A673 (cell line): ENCODE results near the gene RAE1. TPM values are rescaled to one million over a fixed set of nuclear protein-coding genes. Genes with fewer than 3 reads are reported as not detected.

Experiments used
- BruUV-seq: library from RNA; stranded (reverse); fragments of 400-500 nt; replicated peaks from 2 replicates; lab custom pipeline; 2021; lab: Mats Ljungman, UMichigan
- CTCF ChIA-PET: fragments of 300-600 bp; sonication (Branson Sonifier 250); formaldehyde crosslinking; loops from one replicate; lab custom pipeline; 2022; ENCODE audit warnings: antibody characterized with exemption; lab: Charles Lee
- POLR2A ChIA-PET: fragments of 300-600 bp; sonication (Branson Sonifier 250); formaldehyde crosslinking; loops from one replicate; lab custom pipeline; 2022; ENCODE audit warnings: antibody characterized with exemption; ENCODE audit not compliant: low non-redundant PET; lab: Charles Lee
- DNase-seq: peaks from one replicate; pipeline ENCODE4 v3.0.0-alpha.2; 2015; ENCODE audit warnings: low spot score
- H3K27ac ChIP-seq: fragments of 200-600 bp; sonication (generic); 2 replicates; pipeline ENCODE4 v1.5.1; 2016; ENCODE audit warnings: mixed run types, low read depth, mild to moderate bottlenecking, mixed read lengths, antibody characterized with exemption, low read length; ENCODE audit not compliant: poor library complexity, severe bottlenecking
- H3K27me3 ChIP-seq: fragments of 200-600 bp; sonication (generic); replicated peaks from 2 replicates; pipeline ENCODE4 v1.6.1; 2017; ENCODE audit warnings: mixed run types, low read depth, mild to moderate bottlenecking, mixed read lengths, antibody characterized with exemption, low read length; ENCODE audit not compliant: insufficient read depth, poor library complexity
- H3K36me3 ChIP-seq: fragments of 200-600 bp; sonication (generic); 2 replicates; pipeline ENCODE4 v1.6.1; 2016; ENCODE audit warnings: mixed run types, mild to moderate bottlenecking, mixed read lengths, antibody characterized with exemption, low read length; ENCODE audit not compliant: insufficient read depth, poor library complexity, severe bottlenecking
- H3K4me1 ChIP-seq: fragments of 200-600 bp; sonication (generic); 2 replicates; pipeline ENCODE4 v1.6.1; 2017; ENCODE audit warnings: mixed run types, mild to moderate bottlenecking, mixed read lengths, antibody characterized with exemption, low read length; ENCODE audit not compliant: insufficient read depth, poor library complexity, severe bottlenecking
- H3K4me3 ChIP-seq: fragments of 200-600 bp; sonication (generic); 2 replicates; pipeline ENCODE4 v1.5.1; 2016; ENCODE audit warnings: low read depth, mixed run types, mild to moderate bottlenecking, mixed read lengths, low read length; ENCODE audit not compliant: poor library complexity, severe bottlenecking
- H3K9me3 ChIP-seq: fragments of 200-600 bp; sonication (generic); 2 replicates; pipeline ENCODE4 v1.6.1; 2016; ENCODE audit warnings: mixed run types, low read depth, mild to moderate bottlenecking, mixed read lengths, antibody characterized with exemption, low read length; ENCODE audit not compliant: poor library complexity, severe bottlenecking
- EZH2 ChIP-seq: fragments of 200-600 bp; sonication (generic); IDR thresholded peaks from 2 replicates; pipeline ENCODE4 v1.6.1; 2017; ENCODE audit warnings: borderline replicate concordance, low read depth, mild to moderate bottlenecking, mixed read lengths, antibody characterized with exemption, low read length; ENCODE audit not compliant: poor library complexity, severe bottlenecking
- intact Hi-C: fragments of 100-400 bp; cut with micrococcal nuclease; formaldehyde crosslinking; loops from one replicate; pipeline ENCODE4 v1.10.0; 2022; ENCODE audit not compliant: unreplicated experiment
- total RNA-seq: library from RNA; stranded (reverse); gene quantifications from 2 replicates; pipeline ENCODE4 v1.2.3, GENCODE V29; 2021
- TF ChIP-seq, protein P1 (sequence below): fragments of 300-800, 200-600 bp; sonication (generic); conservative IDR thresholded peaks from 2 replicates; pipeline ENCODE4 v1.5.1; 2017; ENCODE audit warnings: low read depth, mild to moderate bottlenecking, antibody characterized with exemption, low read length, moderate library complexity, mixed read lengths

Gene RAE1
- total RNA-seq, 1 experiment from 2014 or later: 70.9 TPM

DNA sequence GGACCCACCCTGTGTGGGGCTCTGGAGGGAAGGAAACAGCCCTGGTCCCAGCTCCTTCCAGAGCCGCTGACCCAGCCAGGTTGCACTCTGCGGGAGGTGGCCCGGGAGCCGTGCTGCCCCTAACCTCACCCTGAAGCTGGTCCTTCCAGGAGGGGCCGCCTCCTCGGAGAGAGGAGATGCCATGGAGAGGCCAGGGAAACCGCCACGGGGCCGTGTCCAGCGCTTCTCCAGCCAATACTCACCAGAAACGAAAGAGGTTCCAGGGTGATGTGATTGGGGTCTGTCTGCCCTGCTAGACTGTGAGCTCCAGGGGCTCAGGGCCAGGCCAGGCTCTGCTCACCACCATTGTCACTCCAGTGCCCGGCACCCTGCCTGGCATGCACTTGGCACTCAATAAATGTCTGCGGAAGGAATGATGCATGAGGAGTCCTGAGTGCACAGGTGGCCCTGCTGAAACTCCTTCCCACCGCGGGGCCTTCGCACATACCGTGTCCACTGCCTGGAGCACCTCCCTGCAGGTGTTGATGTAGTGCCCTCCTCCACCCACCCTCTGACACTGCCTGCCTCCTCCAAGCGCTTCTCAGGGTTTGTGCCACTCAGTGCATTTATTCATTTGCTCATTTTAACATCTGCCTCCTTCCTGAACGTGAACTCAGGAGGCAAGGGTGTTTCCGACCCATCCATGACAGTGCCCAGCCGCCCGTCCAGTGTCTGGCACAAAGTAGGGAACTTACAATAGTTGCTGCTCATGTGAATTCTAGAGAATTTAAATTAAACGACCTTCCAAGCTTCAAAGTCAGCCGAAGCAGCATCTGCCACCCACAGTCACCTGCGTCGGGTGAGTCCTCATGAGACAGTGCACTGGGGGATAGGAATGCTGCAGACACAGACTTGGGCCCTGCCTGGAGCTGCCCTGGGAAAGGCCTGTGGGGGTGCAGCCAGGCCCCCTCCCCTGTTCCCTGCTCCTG, 70.5 kb downstream of the RAE1 start:
- POLR2A ChIA-PET: no interaction called here
- no peak overlapping the region for H3K27ac ChIP-seq
- H3K4me1 ChIP-seq: no peaks in the 10 kb centered on the region
- no peaks in the 10 kb centered on the region for H3K36me3 ChIP-seq
- BruUV-seq: no TSS peak
- H3K4me3 ChIP-seq: no peak overlapping the region
- CTCF ChIA-PET: no interaction called here
- TF ChIP-seq, protein P1, sequence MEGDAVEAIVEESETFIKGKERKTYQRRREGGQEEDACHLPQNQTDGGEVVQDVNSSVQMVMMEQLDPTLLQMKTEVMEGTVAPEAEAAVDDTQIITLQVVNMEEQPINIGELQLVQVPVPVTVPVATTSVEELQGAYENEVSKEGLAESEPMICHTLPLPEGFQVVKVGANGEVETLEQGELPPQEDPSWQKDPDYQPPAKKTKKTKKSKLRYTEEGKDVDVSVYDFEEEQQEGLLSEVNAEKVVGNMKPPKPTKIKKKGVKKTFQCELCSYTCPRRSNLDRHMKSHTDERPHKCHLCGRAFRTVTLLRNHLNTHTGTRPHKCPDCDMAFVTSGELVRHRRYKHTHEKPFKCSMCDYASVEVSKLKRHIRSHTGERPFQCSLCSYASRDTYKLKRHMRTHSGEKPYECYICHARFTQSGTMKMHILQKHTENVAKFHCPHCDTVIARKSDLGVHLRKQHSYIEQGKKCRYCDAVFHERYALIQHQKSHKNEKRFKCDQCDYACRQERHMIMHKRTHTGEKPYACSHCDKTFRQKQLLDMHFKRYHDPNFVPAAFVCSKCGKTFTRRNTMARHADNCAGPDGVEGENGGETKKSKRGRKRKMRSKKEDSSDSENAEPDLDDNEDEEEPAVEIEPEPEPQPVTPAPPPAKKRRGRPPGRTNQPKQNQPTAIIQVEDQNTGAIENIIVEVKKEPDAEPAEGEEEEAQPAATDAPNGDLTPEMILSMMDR: no peak
- no peak for TF ChIP-seq EZH2
- DNase-seq: no peak
- no peaks in the 10 kb centered on the region for H3K27me3 ChIP-seq
- H3K9me3 ChIP-seq: no peaks in the 10 kb centered on the region
- intact Hi-C loops: no loop called here

DNA sequence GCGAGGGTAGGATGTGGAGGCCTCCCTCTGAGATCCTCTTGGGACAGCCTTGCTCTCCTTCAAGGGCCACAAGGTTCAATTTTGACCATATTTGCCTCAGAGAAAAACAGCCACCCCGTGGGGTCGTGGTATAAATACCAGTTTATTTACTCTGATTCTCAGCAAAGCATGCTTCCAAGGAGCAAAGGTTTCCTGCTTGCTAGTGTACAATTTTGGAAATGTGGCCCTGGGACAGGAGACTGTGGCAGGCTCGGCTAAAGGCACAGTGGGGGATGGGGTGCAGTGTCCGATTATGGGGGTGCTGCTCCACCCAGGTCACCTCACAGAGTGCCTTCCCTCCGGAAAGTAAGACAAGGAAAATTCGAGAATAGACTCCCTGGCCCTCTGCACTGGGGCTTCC, 71.2 kb downstream of the RAE1 start:
- CTCF ChIA-PET: no interaction called here
- no peak overlapping the region for H3K27ac ChIP-seq
- no peaks in the 10 kb centered on the region for H3K4me1 ChIP-seq
- TF ChIP-seq EZH2: no peak
- TF ChIP-seq, protein P1: no peak
- no TSS peak for BruUV-seq
- H3K9me3 ChIP-seq: no peaks in the 10 kb centered on the region
- no peak overlapping the region for H3K4me3 ChIP-seq
- no peaks in the 10 kb centered on the region for H3K36me3 ChIP-seq
- intact Hi-C loops: no loop called here
- no peak for DNase-seq
- H3K27me3 ChIP-seq: no peaks in the 10 kb centered on the region
- POLR2A ChIA-PET: no interaction called here

DNA sequence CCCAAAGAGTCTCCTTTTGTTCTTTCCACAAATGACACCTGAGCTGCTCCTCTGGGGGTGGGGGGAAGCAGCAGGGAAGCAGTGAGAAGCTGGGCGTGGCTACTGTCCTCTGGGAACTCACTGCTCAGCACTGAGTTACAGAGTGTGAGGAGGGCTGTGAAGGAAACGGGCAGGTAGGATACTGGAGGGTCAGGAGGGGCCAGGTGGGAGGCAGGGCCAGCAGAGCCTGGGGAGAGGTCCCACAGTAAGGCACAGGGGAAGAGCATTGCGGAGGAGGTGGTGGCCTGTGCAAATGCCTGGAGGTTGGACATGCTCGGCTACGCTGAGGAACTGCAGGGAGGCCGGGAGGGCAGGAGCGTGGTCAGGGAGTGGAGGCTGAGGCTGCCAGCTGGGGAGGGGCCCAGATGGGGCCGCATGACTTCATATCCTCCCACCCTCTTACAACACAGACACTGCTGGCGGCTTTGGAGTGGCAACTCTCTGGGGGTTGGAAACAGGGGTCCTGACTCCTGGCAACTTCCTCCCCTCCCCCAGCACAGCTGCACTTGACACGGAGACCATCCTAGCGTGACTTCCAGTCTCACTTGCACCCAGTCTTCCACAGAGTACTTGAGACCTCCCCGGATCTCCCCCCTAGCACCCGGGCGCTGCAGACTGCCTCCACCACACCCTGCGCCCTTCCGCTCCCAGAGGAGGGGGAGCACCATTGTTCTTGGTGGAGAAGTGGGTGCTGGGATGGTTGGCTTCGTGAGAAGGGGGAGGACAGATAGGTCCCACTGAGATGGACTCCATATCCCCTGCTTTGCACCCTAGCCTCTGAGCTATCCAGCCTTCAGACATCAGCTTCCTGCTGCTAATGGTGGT, 74.3 kb downstream of the RAE1 start:
- Histone ChIP-seq H3K4me3 (no peak overlapping the region), H3K9me3 (no peaks in the 10 kb centered on the region), H3K36me3 (no peaks in the 10 kb centered on the region), H3K4me1 (no peaks in the 10 kb centered on the region), H3K27ac (no peak overlapping the region), H3K27me3 (no peaks in the 10 kb centered on the region)
- DNase-seq: no peak
- POLR2A ChIA-PET: no interaction called here
- no TSS peak for BruUV-seq
- TF ChIP-seq EZH2: no peak
- TF ChIP-seq, protein P1: no peak
- CTCF ChIA-PET: no interaction called here
- intact Hi-C loops: no loop called here
